Hepatocyte (in vitro differentiated cells): ENCODE data around the gene DUSP28.

Experiments used
- EZH2phosphoT487 ChIP-seq: fragments of 200-600 bp; sonication (generic); IDR thresholded peaks from one replicate; pipeline ENCODE4 v1.6.1; 2018; ENCODE audit warnings: antibody characterized with exemption, mild to moderate bottlenecking, low read depth, moderate library complexity; ENCODE audit not compliant: unreplicated experiment, severe bottlenecking
- TF ChIP-seq, protein P1 (sequence below): fragments of 200-600 bp; sonication (generic); IDR thresholded peaks from 2 replicates; pipeline ENCODE4 v1.5.1; 2016; ENCODE audit warnings: antibody characterized with exemption, mild to moderate bottlenecking; ENCODE audit not compliant: poor library complexity

GRCh38 chr2:240599141-240599583 lies 39.0 kb downstream of the DUSP28 start:
- TF ChIP-seq, protein P1, sequence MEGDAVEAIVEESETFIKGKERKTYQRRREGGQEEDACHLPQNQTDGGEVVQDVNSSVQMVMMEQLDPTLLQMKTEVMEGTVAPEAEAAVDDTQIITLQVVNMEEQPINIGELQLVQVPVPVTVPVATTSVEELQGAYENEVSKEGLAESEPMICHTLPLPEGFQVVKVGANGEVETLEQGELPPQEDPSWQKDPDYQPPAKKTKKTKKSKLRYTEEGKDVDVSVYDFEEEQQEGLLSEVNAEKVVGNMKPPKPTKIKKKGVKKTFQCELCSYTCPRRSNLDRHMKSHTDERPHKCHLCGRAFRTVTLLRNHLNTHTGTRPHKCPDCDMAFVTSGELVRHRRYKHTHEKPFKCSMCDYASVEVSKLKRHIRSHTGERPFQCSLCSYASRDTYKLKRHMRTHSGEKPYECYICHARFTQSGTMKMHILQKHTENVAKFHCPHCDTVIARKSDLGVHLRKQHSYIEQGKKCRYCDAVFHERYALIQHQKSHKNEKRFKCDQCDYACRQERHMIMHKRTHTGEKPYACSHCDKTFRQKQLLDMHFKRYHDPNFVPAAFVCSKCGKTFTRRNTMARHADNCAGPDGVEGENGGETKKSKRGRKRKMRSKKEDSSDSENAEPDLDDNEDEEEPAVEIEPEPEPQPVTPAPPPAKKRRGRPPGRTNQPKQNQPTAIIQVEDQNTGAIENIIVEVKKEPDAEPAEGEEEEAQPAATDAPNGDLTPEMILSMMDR = no peak
- TF ChIP-seq EZH2phosphoT487 = no peak
